Right lobe of liver (tissue), 6 donors: ENCODE data around the gene RASD2. TPM values are rescaled to one million over a fixed set of nuclear protein-coding genes. Genes with fewer than 3 reads are reported as not detected.

Source experiments
- ATAC-seq, 4 donors: fragments of 200-7000 bp; cut with Tn5 transposase; one replicate each; pipeline ENCODE4 v1.9.1; 2020; ENCODE audit warnings: mild to moderate bottlenecking in 4 of 4, moderate library complexity in 4 of 4
- DNase-seq, 3 donors: peaks; one replicate each; pipeline ENCODE4 v3.0.0-alpha.2; 2020
- H3K27ac ChIP-seq, 3 donors: fragments of 200-600 bp; one replicate each; pipeline ENCODE4 v1.8.0; 2022
- H3K27me3 ChIP-seq, 2 donors: fragments of 200-600 bp; one replicate each; pipeline ENCODE4 v1.8.0; 2022
- H3K36me3 ChIP-seq, 4 donors: fragments of 200-600 bp; sonication (generic) in 1 of 4; one replicate each; pipeline versions ENCODE4 v1.5.1 to v1.8.0; 2017 to 2022; ENCODE audit warnings: control low read depth in 1 of 4
- H3K4me1 ChIP-seq, 4 donors: fragments of 200-600 bp; sonication (generic) in 1 of 4; one replicate each; pipeline versions ENCODE4 v1.5.1 to v1.8.0; 2017 to 2022; ENCODE audit warnings: control low read depth in 1 of 4
- H3K4me3 ChIP-seq, 3 donors: fragments of 200-600 bp; one replicate each; pipeline ENCODE4 v1.8.0; 2022
- H3K9me3 ChIP-seq, 4 donors: fragments of 200-600 bp; sonication (generic) in 1 of 4; one replicate each; pipeline versions ENCODE4 v1.5.1 to v1.8.0; 2017 to 2022; ENCODE audit warnings: control low read depth in 1 of 4
- CTCF ChIP-seq, 4 donors: fragments of 200-600 bp in 3 of 4; fragments of 450-650 bp in 1 of 4; IDR thresholded peaks; one replicate each; pipeline versions ENCODE4 v1.5.1 to v1.8.0; 2016 to 2022; ENCODE audit warnings: antibody characterized with exemption in 4 of 4, mild to moderate bottlenecking in 2 of 4
- POLR2A ChIP-seq: fragments of 450-650 bp; IDR thresholded peaks from one replicate; pipeline ENCODE4 v1.6.1; 2017; ENCODE audit warnings: antibody characterized with exemption, mild to moderate bottlenecking
- WGBS: methylation state at CpG from one replicate; pipeline ENCODE4 v1.1.6; 2018; ENCODE audit warnings: low coverage, low lambda C conversion rate; ENCODE audit not compliant: insufficient coverage; ENCODE audit errors: missing lambda C conversion rate; 5-methylcytosine and 5-hydroxymethylcytosine counted together
- intact Hi-C, 2 donors: fragments of 100-400 bp; cut with DNase I; formaldehyde crosslinking; loops; one replicate each; pipeline versions ENCODE4 v1.11.2 to v1.14.1; 2022
- total RNA-seq, 6 experiments: library from RNA; depleted of rRNA in 2 of 6; stranded (reverse); fragments of >200 nt in 2 of 6; fragmentation: NEBNext Ultra II Directional in 3 of 6; extraction: Animal tissue kit (Norgen Biotek cat#: 25700) in 3 of 6; gene quantifications; one replicate each; pipeline versions ENCODE4 v1.1.0 to v1.2.4, GENCODE V29; 2016 to 2023
- donor health status: DM: no; HTN: yes; CAD: no.
- donor health status: DM: no; HTN: no; CAD: no.
- donor health status: DM: no; HTN: no; CAD: no.
- donor health status: DM: no; HTN: yes; CAD: no.
- donor health status: DM: no; HTN: yes; CAD: no.

Gene RASD2
- total RNA-seq, 6 experiments from 2014 or later = 0.05 to 0.20 (median 0.07) TPM; not detected in 2

- intact Hi-C loops = no loop called here
- ATAC-seq (peak; percentile 26 to 81 (median 55)), DNase-seq (peak in 1 of 3 donors; percentile 35)
- Histone ChIP-seq H3K27ac (no peak overlapping the region), H3K4me1 (no peaks in the 10 kb centered on the region), H3K4me3 (no peak overlapping the region), H3K9me3 (no peaks in the 10 kb centered on the region), H3K36me3 (no peaks in the 10 kb centered on the region), H3K27me3 (no peaks in the 10 kb centered on the region)
- 94% methylated on average over 2 of the region's 6 CpGs for WGBS
- TF ChIP-seq CTCF (IDR thresholded peaks at IDR 0.05) = no peak
- TF ChIP-seq POLR2A = no peak
Measured at GRCh38 chr22:35589756-35590093, 49.1 kb downstream of the RASD2 start.

GRCh38 chr22:35590634-35591295 is 50.1 kb downstream of the RASD2 start:
- H3K9me3 ChIP-seq = no peaks in the 10 kb centered on the region
- H3K4me1 ChIP-seq = no peaks in the 10 kb centered on the region
- no peak overlapping the region for H3K27ac ChIP-seq
- no peaks in the 10 kb centered on the region for H3K36me3 ChIP-seq
- DNase-seq = peak in 2 of 3 donors; percentile 30 to 44
- no peak for ATAC-seq
- no peaks in the 10 kb centered on the region for H3K27me3 ChIP-seq
- WGBS = 53% methylated on average over 7 of the region's 13 CpGs
- no peak for TF ChIP-seq CTCF (IDR thresholded peaks at IDR 0.05)
- no peak for TF ChIP-seq POLR2A
- intact Hi-C loops = no loop called here
- no peak overlapping the region for H3K4me3 ChIP-seq

GRCh38 chr22:35591714-35592417 is 51.2 kb downstream of the RASD2 start:
- intact Hi-C loops = no loop called here
- TF ChIP-seq CTCF (IDR thresholded peaks at IDR 0.05) (no peak), POLR2A (no peak)
- no peaks in the 10 kb centered on the region for H3K9me3 ChIP-seq
- H3K4me1 ChIP-seq = no peaks in the 10 kb centered on the region
- DNase-seq = peak in 1 of 3 donors; percentile 26
- ATAC-seq = no peak
- H3K4me3 ChIP-seq = no peak overlapping the region
- H3K27me3 ChIP-seq = no peaks in the 10 kb centered on the region
- whole genome bisulfite sequencing = 78% methylated on average over 3 of the region's 14 CpGs
- H3K36me3 ChIP-seq = no peaks in the 10 kb centered on the region
- no peak overlapping the region for H3K27ac ChIP-seq

GRCh38 chr22:35592418-35592967 is 51.9 kb downstream of the RASD2 start:
- no peak for ATAC-seq
- peak in 1 of 3 donors; percentile 25 for DNase-seq
- Histone ChIP-seq H3K27ac (no peak overlapping the region), H3K4me1 (no peaks in the 10 kb centered on the region), H3K9me3 (no peaks in the 10 kb centered on the region), H3K36me3 (no peaks in the 10 kb centered on the region), H3K27me3 (no peaks in the 10 kb centered on the region), H3K4me3 (no peak overlapping the region)
- no peak for TF ChIP-seq POLR2A
- no peak for TF ChIP-seq CTCF (IDR thresholded peaks at IDR 0.05)
- intact Hi-C loops = no loop called here
- WGBS = no CpG with 5 or more reads among the region's 4 CpGs
